ENCODE data around the gene GNA12.

Gene GNA12

DNA sequence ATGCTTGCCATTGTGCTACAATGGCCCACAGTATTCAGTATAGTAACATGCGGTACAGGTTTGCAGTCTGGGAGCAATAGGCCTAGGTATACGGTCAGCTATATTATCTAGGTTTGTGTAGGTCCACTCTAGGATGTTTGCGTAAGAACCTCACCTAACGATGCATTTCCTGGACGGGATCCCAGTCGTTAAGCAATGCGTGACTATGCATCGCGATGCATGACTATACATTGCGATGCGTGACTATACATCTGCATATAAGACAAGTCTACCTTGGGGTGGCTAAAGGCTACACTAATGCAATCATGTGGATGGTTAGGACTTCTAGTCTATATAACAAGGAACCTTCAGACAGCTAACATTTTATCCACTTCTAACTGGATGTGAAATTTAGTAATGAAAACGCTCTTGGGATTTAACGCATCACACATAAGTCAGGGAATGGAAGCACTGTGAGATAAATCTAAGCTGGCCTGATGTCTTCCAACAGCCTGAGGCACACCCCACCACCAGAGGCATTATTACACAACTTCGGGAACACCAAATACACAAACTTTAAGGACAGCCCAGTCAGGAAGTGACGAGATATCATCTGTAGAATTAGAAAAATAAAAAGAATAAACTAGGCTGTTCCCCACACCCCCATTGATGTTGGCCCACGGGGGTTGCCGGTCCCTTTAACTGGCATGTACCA, 9.2 kb downstream of the GNA12 start:
- no peak for FAIRE-seq

DNA sequence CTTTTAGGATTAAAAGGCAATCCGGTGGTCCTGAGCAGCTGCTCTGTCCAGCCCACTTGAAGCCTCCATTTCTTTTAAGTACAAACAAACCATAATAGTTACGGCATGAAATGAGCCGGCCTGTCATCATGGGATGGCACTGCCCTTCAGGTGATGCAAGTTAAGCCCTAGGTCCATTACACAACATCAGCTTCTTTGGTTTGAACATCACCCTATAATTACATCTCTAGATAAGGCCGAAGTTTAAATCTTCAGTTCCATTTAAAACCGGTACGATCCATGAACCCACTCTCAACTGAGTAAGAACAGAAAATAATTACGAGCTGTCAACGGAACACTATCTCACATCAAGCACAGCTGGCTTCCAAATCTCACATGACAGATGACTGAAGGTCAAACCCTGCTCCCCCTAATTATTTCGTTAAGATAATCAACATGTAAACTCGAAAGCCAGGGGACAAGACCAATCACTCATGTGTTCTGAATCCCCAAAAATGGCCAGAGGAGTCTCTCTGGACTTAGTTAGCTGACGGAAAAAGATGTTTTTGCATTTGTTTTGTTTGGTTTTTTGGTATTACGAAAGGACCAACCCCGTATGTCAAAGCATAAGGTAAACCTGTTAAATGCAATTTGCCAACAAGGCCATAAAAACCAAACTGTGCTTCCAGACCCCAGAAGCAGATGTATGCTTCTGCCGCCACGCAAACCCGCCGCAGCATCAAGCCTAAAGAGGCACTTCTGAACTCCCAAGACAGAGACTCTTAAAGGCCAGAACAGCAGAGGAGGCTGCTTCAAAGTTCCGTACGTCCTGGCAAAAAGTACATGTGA, 10.8 kb downstream of the GNA12 start:
- FAIRE-seq, result no peak

DNA sequence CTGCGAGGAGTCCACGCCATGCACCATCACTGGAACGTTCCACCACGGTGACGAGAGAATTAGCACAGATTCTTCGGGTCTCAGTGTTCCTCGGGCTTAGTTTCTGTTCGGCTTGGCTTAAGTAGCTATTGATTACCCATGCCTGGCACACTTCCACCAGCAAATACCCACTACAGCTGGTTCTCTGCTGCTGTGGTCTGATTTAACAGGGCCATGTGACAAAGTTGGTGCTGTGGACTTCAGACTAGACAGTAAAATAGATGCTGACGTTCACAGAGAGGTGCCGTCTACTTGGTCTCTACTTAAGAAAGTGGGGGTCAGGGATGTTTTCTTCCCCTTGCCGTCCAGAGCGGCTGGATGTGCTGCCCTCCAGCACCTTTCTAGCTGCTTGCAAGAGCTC, 11.6 kb downstream of the GNA12 start:
- FAIRE-seq, result no peak

GRCh38 chr7:2830609-2831376, 13.3 kb downstream of the GNA12 start:
- FAIRE-seq, result no peak

DNA sequence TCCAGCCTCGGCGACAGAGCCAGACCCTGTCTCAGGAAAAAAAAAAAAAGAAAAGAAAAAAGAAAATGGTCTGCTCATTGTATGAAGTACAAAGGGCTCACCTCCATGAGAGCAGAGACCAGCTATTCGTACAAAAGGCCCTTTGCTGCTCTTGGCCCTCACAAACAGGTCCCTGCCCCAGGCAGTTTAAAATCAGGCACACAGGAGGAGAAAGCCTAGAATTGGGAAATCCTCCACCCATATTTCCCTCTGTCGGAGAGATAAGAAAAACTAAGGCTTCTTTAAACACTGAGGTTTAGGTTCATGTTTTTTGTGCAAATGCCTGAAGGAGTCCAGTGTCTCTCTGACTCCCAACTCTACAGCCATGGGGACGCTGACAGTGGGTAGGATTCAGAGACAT, 15.1 kb downstream of the GNA12 start:
- FAIRE-seq, result no peak

GRCh38 chr7:2826771-2827170, 17.3 kb downstream of the GNA12 start:
- no peak for FAIRE-seq

DNA sequence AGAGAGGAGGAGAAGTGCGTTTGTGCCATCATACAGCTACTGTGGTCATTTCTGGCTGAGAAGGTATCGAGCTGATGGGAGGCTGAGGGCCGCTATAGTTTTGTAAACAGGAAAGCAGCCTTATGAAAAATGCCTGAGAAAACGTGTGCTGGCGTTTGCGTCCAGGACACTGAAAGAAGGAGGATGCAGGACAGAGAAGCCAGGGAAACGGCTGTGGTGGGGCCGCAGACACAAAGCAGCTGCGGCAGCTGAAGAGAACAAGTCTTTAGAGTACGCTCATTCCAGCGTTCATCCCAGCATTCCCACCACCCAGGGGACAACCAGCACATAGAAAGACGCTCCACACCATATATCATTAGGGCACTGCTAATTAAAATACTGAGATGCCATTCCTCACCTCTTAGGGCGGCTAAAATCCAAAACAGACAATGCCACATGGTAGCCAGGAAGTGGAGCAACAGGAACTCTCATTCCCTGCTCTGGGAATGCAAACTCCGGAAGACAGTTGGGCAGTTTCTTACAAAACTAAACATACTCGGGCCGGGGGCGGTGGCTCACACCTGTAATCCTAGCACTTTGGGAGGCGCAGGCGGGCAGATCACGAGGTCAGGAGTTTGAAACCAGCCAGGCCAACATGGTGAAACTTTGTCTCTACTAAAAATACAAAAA, 18.4 kb downstream of the GNA12 start:
- FAIRE-seq, result no peak

DNA sequence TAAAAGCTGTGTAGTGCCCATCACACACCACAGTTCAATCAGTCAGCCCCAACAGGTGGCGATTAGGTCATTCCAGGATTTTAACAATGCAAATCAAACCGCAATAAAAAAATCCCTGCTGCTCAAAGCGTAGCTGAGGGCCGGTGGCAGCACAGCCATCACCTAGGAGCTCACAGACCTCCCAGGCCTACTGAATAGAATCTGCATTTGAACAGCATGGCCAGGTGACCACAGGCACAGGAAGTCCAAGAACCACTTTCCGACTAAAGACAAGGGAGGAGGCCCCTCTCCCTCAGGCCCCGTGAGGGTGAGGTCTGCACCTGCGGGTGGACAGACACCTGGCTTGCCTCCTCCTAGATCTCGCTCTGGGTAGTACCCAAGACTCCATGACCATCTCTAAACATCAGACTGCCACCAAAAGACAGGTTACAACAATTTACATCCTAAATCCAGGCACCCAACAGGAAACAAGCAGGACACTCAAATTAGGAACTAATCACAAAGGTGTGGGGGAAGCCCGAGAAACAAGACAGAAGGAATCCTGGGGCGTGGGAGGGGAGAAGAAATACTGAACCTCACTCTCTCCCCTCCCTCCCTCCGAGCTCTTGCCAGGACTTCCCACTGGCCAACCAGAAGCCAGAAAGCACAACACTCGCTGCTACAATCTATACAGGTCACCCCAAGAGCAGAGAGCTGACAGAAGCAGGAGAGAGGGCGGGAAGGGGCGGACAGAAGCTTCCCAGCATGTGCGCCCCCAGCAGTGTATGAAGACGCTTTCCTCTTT, 19.2 kb downstream of the GNA12 start:
- FAIRE-seq, result no peak

DNA sequence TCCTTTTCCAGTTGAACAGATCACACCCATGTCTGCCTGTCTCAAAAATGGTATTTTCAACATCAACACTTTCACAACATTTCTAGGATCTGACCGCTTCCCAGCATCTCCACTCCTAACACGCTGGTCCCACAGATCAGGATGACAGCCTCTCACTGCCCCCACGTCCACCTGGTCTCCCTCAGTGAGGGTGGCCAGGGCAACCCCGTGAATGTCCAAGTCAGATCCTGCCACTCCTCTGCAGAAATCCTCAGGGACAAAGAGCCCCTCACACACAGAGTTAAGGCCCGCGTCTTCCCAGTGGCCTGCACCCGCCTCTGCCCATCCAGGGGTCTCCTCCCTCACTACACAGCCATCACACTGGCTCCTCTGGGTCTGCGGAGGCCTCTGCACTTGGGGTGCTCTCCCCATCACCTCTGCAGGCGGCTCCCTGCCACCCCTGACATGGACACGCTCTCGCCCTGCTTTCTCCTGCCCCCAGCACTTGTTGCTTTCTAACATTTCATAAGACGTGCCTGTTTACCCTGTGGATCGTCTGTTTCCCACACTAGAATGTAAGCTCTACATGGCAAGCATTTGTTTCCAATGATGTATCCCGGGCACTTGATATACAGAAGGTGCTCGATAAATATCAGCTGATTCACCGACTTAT, 20.0 kb downstream of the GNA12 start:
- FAIRE-seq, result no peak

GRCh38 chr7:2823130-2823529, 21.0 kb downstream of the GNA12 start:
- FAIRE-seq, result no peak

- FAIRE-seq, result no peak
These were observed 22.1 kb downstream of the GNA12 start for GRCh38 chr7:2821842-2822507.

DNA sequence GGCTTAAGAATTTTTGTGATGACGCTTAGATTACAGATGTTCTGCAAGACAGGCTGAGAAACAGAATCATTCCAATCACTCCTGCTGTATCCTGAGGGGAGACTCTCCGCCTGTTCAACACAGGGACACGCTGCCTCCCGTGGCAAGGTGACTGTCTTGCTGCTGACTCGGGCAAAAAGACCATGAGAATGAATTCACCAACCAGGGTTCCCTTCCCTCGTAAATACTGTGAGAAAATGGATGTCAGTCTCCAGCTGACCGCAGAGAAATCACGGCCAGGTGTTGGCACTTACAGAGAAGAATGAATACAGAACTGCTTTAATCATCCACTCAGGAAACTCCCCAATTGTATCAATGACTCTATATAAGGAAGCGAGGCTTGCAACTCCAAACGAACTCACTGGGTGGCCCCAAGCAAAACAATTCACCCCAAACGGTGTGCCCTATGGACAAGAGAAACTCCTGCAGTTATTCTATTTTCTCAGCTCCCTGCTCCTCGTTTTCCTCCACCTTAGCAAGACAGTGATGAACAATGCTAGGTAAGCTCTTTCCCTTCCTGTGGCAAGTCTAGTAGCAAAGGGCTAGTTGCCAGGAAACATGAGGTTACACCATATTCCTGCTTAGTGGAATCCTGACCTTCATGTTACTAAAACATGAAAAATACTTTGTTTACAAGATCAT, 22.8 kb downstream of the GNA12 start:
- no peak for FAIRE-seq

- no peak for FAIRE-seq
These were observed 23.6 kb downstream of the GNA12 start for GRCh38 chr7:2820508-2820934.

- no peak for FAIRE-seq
These were observed 24.1 kb downstream of the GNA12 start for GRCh38 chr7:2819954-2820397.

- no peak for FAIRE-seq
These were observed 24.8 kb downstream of the GNA12 start for GRCh38 chr7:2819161-2819953.

- no peak for FAIRE-seq
These were observed 25.5 kb downstream of the GNA12 start for GRCh38 chr7:2818653-2819052.

GRCh38 chr7:2818121-2818520, 26.0 kb downstream of the GNA12 start:
- FAIRE-seq, result no peak

DNA sequence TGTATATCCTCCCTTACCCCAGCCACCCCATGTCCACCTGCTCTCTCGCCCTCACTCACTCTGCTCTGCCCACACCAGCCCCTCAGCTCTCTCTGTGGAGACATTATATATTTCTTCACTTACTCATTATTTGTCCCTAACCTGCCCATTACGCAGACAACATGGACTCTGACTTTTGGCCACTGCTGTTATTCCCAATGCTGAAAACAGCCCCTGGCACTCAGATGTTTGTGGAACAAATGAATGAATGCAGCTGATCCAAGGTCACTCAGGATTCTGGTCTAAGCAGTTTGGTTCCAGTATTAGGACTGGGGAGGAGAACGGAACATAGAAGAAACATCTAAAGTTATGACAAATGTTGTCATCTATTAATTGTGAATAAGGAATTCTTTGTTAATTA, 26.7 kb downstream of the GNA12 start:
- FAIRE-seq, result no peak

GRCh38 chr7:2815875-2816245, 28.2 kb downstream of the GNA12 start:
- FAIRE-seq, result no peak
